GM23248 (cell line): Measurements from ENCODE around the gene CLSTN2. TPM values are rescaled to one million over a fixed set of nuclear protein-coding genes. Genes with fewer than 3 reads are reported as not detected.

ENCODE experiments used
- DNase-seq: peaks from one replicate; pipeline ENCODE4 v3.0.0-alpha.2; 2015
- H2AFZ ChIP-seq: fragments of 200-600 bp; sonication (generic); 2 replicates; pipeline ENCODE4 v1.6.1; 2016; ENCODE audit warnings: antibody characterized with exemption
- H3F3A ChIP-seq: fragments of 200-600 bp; sonication (generic); 2 replicates; pipeline ENCODE4 v1.6.1; 2016; ENCODE audit warnings: mild to moderate bottlenecking, antibody characterized with exemption, mixed run types; ENCODE audit not compliant: insufficient read depth
- H3K27ac ChIP-seq: fragments of 200-600 bp; sonication (generic); 2 replicates; pipeline ENCODE4 v1.5.1; 2016; ENCODE audit warnings: mild to moderate bottlenecking
- H3K27me3 ChIP-seq: fragments of 200-600 bp; sonication (generic); replicated peaks from 2 replicates; pipeline ENCODE4 v1.6.1; 2016; ENCODE audit warnings: mild to moderate bottlenecking; ENCODE audit not compliant: insufficient read depth
- H3K36me3 ChIP-seq: fragments of 200-600 bp; sonication (generic); 2 replicates; pipeline ENCODE4 v1.6.1; 2016; ENCODE audit warnings: low read depth, mild to moderate bottlenecking
- H3K4me1 ChIP-seq: fragments of 200-600 bp; sonication (generic); 2 replicates; pipeline ENCODE4 v1.6.1; 2016; ENCODE audit warnings: mild to moderate bottlenecking; ENCODE audit not compliant: insufficient read depth
- H3K4me2 ChIP-seq: fragments of 200-600 bp; sonication (generic); one replicate; pipeline ENCODE4 v1.6.1; 2016; ENCODE audit warnings: mild to moderate bottlenecking; ENCODE audit not compliant: unreplicated experiment
- H3K4me3 ChIP-seq: fragments of 200-600 bp; sonication (generic); 2 replicates; pipeline ENCODE4 v1.5.1; 2016; ENCODE audit warnings: mild to moderate bottlenecking
- H3K79me2 ChIP-seq: fragments of 200-600 bp; sonication (generic); 2 replicates; pipeline ENCODE4 v1.6.1; 2016; ENCODE audit warnings: mild to moderate bottlenecking; ENCODE audit not compliant: insufficient read depth
- H3K9ac ChIP-seq: fragments of 200-600 bp; sonication (generic); 2 replicates; pipeline ENCODE4 v1.6.1; 2016; ENCODE audit warnings: mild to moderate bottlenecking
- H3K9me2 ChIP-seq: fragments of 200-600 bp; sonication (generic); 2 replicates; pipeline ENCODE4 v1.6.1; 2016; ENCODE audit warnings: mixed run types, mild to moderate bottlenecking, moderate library complexity; ENCODE audit not compliant: insufficient read depth
- H3K9me3 ChIP-seq: fragments of 200-600 bp; sonication (generic); one replicate; pipeline ENCODE4 v1.6.1; 2017; ENCODE audit warnings: low read depth
- H4K20me1 ChIP-seq: fragments of 200-600 bp; sonication (generic); 2 replicates; pipeline ENCODE4 v1.6.0; 2016; ENCODE audit not compliant: insufficient read depth
- EZH2 ChIP-seq: fragments of 200-600 bp; sonication (generic); IDR thresholded peaks from 2 replicates; pipeline ENCODE4 v1.6.1; 2018; ENCODE audit warnings: antibody characterized with exemption, mild to moderate bottlenecking; ENCODE audit not compliant: insufficient read depth, poor library complexity, severe bottlenecking
- EZH2phosphoT487 ChIP-seq: fragments of 200-600 bp; sonication (generic); IDR thresholded peaks from 2 replicates; pipeline ENCODE4 v1.6.1; 2018; ENCODE audit warnings: antibody characterized with exemption, moderate library complexity, mild to moderate bottlenecking, low read depth; ENCODE audit not compliant: insufficient read depth
- WGBS, 2 experiments: methylation state at CpG; one replicate each; pipeline ENCODE4 v1.1.6; 2015 to 2017; ENCODE audit warnings: low lambda C conversion rate in 2 of 2, low coverage in 1 of 2; ENCODE audit errors: missing lambda C conversion rate in 2 of 2; 5-methylcytosine and 5-hydroxymethylcytosine counted together
- in situ Hi-C: fragments of 300-500 bp; cut with MboI; formaldehyde crosslinking; loops from 2 replicates; pipeline ENCODE4 v1.15.0; 2020
- polyA plus RNA-seq: library from polyadenylated mRNA; unstranded; fragments of >200 nt; fragmentation: Nextera tagmentation; extraction: Ambion mirVana; gene quantifications from 2 replicates; pipeline ENCODE4 v1.2.1, GENCODE V29; 2016
- total RNA-seq: library from RNA; depleted of rRNA; stranded (reverse); fragments of >200 nt; shearing (Covaris generic); gene quantifications from 2 replicates; pipeline ENCODE4 v1.2.3, GENCODE V29; 2014

CLSTN2 gene
- total and polyA plus RNA-seq, 2 experiments from 2014 or later: not detected

DNA sequence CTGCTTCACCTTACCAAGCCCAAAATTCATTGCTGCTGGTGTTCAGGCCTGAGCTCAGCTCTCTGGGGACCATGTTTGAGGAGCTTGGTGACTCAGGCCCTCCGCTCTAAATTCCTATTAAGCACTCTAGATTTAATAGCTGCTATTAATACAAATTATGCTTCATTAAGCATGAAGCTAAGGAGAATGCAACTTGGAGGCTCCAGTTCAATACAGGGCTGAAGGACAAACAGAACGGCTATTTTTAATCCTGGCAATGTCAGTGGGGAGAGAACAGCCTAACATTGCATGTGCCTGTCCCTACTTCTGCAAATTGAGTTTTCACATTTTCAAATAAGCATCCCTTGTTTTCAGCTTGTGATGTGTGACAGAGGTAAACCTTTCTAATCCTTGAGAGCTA lies 662.8 kb downstream of the CLSTN2 start:
- TF ChIP-seq EZH2phosphoT487: no peak
- TF ChIP-seq EZH2: no peak
- no peak overlapping the region for H2AFZ ChIP-seq
- no peak overlapping the region for H3K4me2 ChIP-seq
- no peaks in the 10 kb centered on the region for H3K4me1 ChIP-seq
- H4K20me1 ChIP-seq: no peaks in the 10 kb centered on the region
- no peak overlapping the region for H3K4me3 ChIP-seq
- no peaks in the 10 kb centered on the region for H3K9me3 ChIP-seq
- H3K9ac ChIP-seq: no peak overlapping the region
- no peaks in the 10 kb centered on the region for H3K36me3 ChIP-seq
- peaks cover 26% of the 10 kb centered on the region for H3K27me3 ChIP-seq
- no peak overlapping the region for H3K27ac ChIP-seq
- no peaks in the 10 kb centered on the region for H3K79me2 ChIP-seq
- no peak for DNase-seq
- no peaks in the 10 kb centered on the region for H3F3A ChIP-seq
- 39 to 64% methylated on average over 2 of the region's 2 CpGs for WGBS, 2 experiments
- H3K9me2 ChIP-seq: no peaks in the 10 kb centered on the region
- in situ Hi-C loops: no loop called here

DNA sequence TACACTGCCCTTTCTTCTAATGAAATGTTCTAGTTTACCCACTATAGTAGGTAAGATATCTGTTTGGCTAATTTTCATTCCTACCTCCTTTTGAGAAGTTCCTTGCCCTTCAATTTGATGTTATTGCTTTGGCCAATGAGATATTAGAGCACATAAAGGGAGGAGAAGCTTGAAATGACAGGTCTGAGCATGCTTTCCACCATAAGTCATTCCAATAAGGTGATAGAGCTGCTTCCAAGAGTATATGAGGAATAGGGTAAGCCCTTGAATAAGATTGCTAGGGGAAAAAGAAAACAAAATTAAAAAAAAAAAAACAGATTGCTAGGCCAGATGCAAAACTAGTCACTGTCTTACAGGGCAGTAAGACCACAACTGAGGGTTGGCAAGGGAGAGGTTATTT lies 664.0 kb downstream of the CLSTN2 start:
- no peaks in the 10 kb centered on the region for H3F3A ChIP-seq
- H3K36me3 ChIP-seq: no peaks in the 10 kb centered on the region
- in situ Hi-C loops: no loop called here
- H3K27me3 ChIP-seq: peaks cover 15% of the 10 kb centered on the region
- H3K79me2 ChIP-seq: no peaks in the 10 kb centered on the region
- H2AFZ ChIP-seq: no peak overlapping the region
- H3K4me1 ChIP-seq: no peaks in the 10 kb centered on the region
- no peak overlapping the region for H3K9ac ChIP-seq
- no peak overlapping the region for H3K4me2 ChIP-seq
- no peak for DNase-seq
- no peaks in the 10 kb centered on the region for H3K9me3 ChIP-seq
- no peak overlapping the region for H3K4me3 ChIP-seq
- no peaks in the 10 kb centered on the region for H4K20me1 ChIP-seq
- H3K27ac ChIP-seq: no peak overlapping the region
- no peaks in the 10 kb centered on the region for H3K9me2 ChIP-seq
- TF ChIP-seq EZH2phosphoT487 (no peak), EZH2 (no peak)

DNA sequence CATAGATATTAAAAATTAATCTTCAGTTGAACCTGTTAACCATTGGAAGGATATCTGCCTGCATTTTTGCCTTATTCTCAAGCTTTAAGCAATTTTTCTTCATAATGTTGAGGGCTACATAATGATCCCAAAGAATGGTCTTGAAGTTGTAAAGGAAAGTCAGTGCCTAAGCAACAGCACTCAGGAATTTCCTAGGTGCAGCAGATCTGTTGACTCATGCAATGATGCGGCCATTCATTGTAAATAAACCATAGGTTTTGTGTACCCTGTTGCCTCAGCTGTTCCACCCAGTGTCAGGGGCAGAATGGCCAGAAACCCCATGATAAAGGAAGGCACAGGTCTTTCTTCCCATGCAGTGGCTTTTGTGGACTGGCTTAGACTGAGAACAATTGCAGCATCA lies 664.5 kb downstream of the CLSTN2 start:
- Histone ChIP-seq H3K36me3 (no peaks in the 10 kb centered on the region), H2AFZ (no peak overlapping the region), H3K27me3 (peaks cover 15% of the 10 kb centered on the region), H3F3A (no peaks in the 10 kb centered on the region), H3K27ac (no peak overlapping the region), H3K4me1 (no peaks in the 10 kb centered on the region), H3K79me2 (no peaks in the 10 kb centered on the region), H3K9ac (no peak overlapping the region), H3K4me3 (no peak overlapping the region), H3K9me3 (no peaks in the 10 kb centered on the region), H4K20me1 (no peaks in the 10 kb centered on the region), H3K4me2 (no peak overlapping the region), H3K9me2 (no peaks in the 10 kb centered on the region)
- TF ChIP-seq EZH2 (no peak), EZH2phosphoT487 (no peak)
- in situ Hi-C loops: no loop called here
- 50 to 52% methylated on average over 1 of the region's 1 CpG for WGBS, 2 experiments
- DNase-seq: no peak

- TF ChIP-seq EZH2phosphoT487 (no peak), EZH2 (no peak)
- no peaks in the 10 kb centered on the region for H3K4me1 ChIP-seq
- in situ Hi-C loops: no loop called here
- H3K9me3 ChIP-seq: no peaks in the 10 kb centered on the region
- H3K4me2 ChIP-seq: no peak overlapping the region
- WGBS, 2 experiments: 41 to 42% methylated on average over 3 of the region's 3 CpGs
- H3K36me3 ChIP-seq: no peaks in the 10 kb centered on the region
- no peaks in the 10 kb centered on the region for H3K9me2 ChIP-seq
- DNase-seq: no peak
- H3F3A ChIP-seq: no peaks in the 10 kb centered on the region
- no peaks in the 10 kb centered on the region for H4K20me1 ChIP-seq
- no peak overlapping the region for H3K4me3 ChIP-seq
- no peak overlapping the region for H2AFZ ChIP-seq
- H3K79me2 ChIP-seq: no peaks in the 10 kb centered on the region
- no peaks in the 10 kb centered on the region; the same call in 1 of the 2 replicates for H3K27me3 ChIP-seq
- H3K9ac ChIP-seq: no peak overlapping the region
- no peak overlapping the region for H3K27ac ChIP-seq
Measured at GRCh38 chr3:140601881-140602280, 666.9 kb downstream of the CLSTN2 start.

- Histone ChIP-seq H3K79me2 (no peaks in the 10 kb centered on the region), H4K20me1 (no peaks in the 10 kb centered on the region), H2AFZ (no peak overlapping the region), H3F3A (no peaks in the 10 kb centered on the region), H3K9ac (no peak overlapping the region), H3K27ac (no peak overlapping the region), H3K9me3 (no peaks in the 10 kb centered on the region), H3K4me1 (no peaks in the 10 kb centered on the region), H3K36me3 (no peaks in the 10 kb centered on the region), H3K4me3 (no peak overlapping the region), H3K4me2 (no peak overlapping the region), H3K27me3 (peaks cover 2% of the 10 kb centered on the region; the same call in 1 of the 2 replicates), H3K9me2 (no peaks in the 10 kb centered on the region)
- TF ChIP-seq EZH2phosphoT487 (no peak), EZH2 (no peak)
- no peak for DNase-seq
- in situ Hi-C loops: no loop called here
- WGBS, 2 experiments: 15 to 24% methylated on average over 2 of the region's 2 CpGs
Measured at GRCh38 chr3:140602781-140603180, 667.8 kb downstream of the CLSTN2 start.
